Posterior cingulate gyrus (tissue), 11 donors: ENCODE data around the gene SRRM1.
"Not testable (repeated sequence)": the region's sequence is repeated elsewhere in the genome, so short reads cannot be mapped to it uniquely, and the experiment has no call there.

ENCODE experiments used
- DNase-seq, 10 donors: peaks; one replicate each; pipeline versions ENCODE4 v3.0.0 to v3.0.0-alpha.2; 2020 to 2021; ENCODE audit warnings: mixed read lengths in 3 of 10
- intact Hi-C: fragments of 100-400 bp; cut with DNase I; formaldehyde crosslinking; loops from one replicate; pipeline ENCODE4 v1.15.1; 2023

Gene SRRM1

DNA sequence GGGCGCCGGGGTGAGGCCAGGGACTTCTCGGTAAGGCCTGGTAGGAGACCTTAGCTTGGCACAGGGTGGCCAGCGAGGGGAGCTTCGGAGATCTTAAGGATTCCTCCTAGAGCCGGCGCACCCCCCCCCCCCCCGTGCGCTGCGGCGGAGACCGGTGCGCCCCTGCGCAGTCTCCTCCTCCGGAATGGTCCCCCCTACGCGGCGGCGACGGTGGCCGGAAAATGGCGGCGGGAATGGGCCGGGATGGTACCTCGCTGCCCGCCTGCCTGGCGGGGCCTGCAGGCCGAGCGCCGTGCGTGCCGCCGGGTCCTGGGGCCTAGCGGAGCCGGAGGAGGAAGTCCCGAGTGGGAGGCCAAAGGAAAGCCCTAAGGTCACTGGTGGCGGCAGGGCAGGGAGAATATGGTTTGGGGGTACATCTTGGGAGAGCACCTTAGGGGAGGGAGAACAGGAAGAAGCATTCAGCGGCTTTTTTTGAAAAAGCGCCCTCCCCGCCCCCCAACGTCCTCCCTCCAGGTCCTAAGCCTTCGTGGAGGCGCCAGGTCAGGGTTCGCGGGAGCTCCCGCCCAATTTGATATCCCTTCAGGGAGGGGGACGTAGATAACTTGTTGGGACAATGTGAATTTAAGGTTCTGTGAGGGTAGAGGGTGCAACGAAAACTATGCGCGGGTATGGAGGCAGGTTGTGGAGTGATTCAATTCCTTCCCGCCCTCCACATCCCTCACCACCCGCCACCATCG lies 429 bp downstream of the SRRM1 start:
- intact Hi-C loops, result loop anchor here (1.0 to 5.0 kb wide), 2 partner anchors 102 to 226 kb away; partner anchors contain the start of genes CLIC4 and NIPAL3

DNA sequence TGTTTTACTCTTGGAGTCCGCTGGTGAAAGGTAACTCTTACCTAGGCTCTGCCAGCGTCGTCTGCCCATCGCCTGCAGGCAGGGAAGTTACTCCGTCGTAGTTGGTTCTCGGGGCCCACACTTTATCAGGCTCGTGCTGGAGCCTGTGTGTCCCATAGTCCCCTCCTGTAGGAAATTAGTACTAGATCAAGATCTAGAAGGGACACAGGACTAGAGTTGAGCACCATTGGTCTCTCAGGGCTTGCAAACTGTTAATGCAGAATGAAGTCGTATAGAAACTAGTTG lies 940 bp downstream of the SRRM1 start:
- DNase-seq, result peak in 1 of 10 donors; percentile 43
- intact Hi-C loops, result loop anchor here (5.0 kb wide), 1 partner anchor 227 kb away; the partner anchor contains the start of gene NIPAL3

More for the DNA sequence above, 429 bp downstream of the SRRM1 start:
- peak in 2 of 10 donors; percentile 31 to 41 for DNase-seq

GRCh38 chr1:24648919-24649318 lies 5.8 kb downstream of the SRRM1 start:
- intact Hi-C loops, result no loop called here
- no peak for DNase-seq

DNA sequence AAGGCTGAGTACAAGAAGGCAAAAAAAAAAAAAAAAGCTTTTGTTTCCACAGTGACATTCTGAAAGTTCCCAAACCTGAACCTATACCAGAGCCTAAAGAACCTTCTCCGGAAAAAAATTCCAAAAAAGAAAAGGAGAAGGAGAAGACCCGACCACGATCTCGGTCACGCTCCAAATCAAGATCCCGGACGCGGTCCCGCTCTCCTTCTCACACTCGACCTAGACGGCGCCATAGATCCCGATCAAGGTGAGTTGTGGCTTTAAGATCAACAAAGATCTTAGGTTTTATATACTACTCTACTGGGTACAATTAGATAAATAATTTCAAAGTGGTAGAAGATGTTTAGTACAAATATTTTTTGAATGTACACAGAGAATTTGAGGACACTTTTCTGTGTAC lies 9.3 kb downstream of the SRRM1 start:
- DNase-seq, result peak in 1 of 10 donors; percentile 51
- intact Hi-C loops, result no loop called here

DNA sequence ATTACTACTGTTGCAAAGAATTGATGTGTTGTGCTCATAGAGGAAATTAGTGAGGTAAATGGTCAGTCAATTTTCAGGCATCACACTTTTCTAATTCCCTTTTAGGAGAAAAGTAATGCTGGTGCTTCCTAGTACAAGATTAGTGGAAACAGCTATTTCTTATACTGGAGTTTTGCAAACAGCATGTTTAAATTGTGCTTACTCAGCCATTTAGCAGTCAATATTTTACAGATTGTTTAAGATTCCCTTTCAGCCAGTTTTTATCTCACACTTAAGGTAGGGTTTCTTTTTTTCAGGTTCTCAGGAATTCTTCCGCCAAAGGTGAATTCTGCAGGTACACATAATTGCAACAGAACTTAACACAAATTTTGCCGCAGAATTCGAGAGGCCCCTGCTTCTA lies 10.9 kb downstream of the SRRM1 start:
- DNase-seq, result no peak
- intact Hi-C loops, result no loop called here

DNA sequence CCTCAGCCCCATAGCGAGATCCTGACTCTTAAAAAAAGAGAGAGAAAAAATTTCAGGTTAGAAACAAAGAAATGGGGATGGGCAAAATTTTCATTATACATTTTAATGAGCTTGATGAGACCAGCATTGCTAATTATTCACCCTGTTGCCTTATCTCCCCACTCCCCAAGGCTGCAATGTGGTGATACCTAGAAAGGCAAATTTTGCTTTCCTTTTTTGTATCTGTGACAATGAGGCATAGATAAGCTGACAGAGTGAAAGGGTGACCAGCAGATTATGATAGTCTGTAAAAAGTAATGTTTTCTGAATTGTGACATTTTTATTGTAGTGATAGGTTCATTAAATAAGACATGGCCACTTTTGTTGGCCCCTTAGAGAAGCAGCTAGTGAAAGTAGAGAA lies 12.9 kb downstream of the SRRM1 start:
- intact Hi-C loops, result no loop called here
- DNase-seq, result no peak

GRCh38 chr1:24657781-24658180 lies 14.7 kb downstream of the SRRM1 start:
- no peak for DNase-seq
- intact Hi-C loops, result no loop called here

DNA sequence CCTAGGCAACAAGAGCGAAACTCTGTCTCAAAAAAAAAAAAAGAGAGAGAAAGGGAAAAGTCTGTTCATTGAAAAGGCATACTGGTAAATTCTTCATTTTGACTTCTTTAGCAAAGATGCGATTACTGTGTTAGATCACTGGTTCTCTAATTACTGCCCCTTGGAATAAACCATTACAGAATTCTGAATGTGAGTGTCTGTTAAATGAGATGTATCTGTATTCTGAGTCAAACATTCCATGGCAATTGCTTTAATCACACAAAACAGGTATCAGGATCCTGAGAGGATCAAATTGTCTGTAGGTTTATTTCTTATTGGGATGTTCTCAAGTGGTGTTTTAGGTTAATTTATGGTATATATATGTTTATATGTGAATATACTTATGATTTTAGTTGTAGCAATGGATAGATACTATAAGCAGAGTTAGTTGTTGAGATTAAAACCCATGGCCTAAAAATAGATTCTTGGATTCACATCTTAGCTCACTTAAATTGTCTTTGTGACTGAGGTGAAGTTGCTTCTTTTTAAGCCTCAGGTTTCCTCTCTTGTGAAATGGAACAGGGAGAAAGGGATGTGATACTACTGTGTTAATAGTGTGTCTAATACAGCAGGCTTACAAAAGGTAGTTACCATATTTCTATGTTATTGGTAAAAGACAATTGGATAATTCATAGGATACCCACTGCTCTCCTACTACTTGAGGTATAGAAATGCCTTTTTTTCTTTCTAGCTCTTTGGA lies 16.2 kb downstream of the SRRM1 start:
- intact Hi-C loops, result no loop called here
- DNase-seq, result no peak

- DNase-seq, result no peak
- intact Hi-C loops, result no loop called here
These were observed 17.0 kb downstream of the SRRM1 start for GRCh38 chr1:24659993-24660665.

- intact Hi-C loops, result no loop called here
- no peak for DNase-seq
These were observed 21.5 kb downstream of the SRRM1 start for GRCh38 chr1:24664507-24665033.

GRCh38 chr1:24666794-24667193 lies 23.7 kb downstream of the SRRM1 start:
- no peak for DNase-seq
- intact Hi-C loops, result no loop called here

GRCh38 chr1:24671372-24671771 lies 28.3 kb downstream of the SRRM1 start:
- intact Hi-C loops, DNase-seq: not testable (repeated sequence)

GRCh38 chr1:24672686-24673085 lies 29.6 kb downstream of the SRRM1 start:
- intact Hi-C loops, DNase-seq: not testable (repeated sequence)

GRCh38 chr1:24673341-24673740 lies 30.2 kb downstream of the SRRM1 start:
- DNase-seq, result no peak
- intact Hi-C loops, result no loop called here

- intact Hi-C loops, DNase-seq: not testable (repeated sequence)
These were observed 35.3 kb downstream of the SRRM1 start for GRCh38 chr1:24678421-24678820.

DNA sequence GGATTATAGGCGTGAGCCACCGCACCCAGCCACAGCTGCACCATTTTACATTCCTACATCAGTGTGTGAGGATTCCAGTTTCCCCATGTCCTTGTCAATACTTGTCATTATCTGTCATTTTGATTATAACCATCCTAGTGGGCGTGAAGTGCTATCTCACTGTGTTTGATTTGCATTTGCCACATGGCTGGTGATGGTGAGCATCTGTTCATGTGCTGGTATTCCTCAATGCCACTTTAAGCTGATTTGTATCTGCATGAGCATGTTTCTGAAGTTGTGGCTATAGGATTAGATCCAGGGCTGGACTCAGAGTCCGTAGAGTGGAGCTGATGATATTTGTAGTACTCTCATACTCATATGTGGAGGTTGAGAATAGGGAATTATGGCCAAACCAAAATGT lies 36.6 kb downstream of the SRRM1 start:
- no peak for DNase-seq
- intact Hi-C loops, result no loop called here

- no peak for DNase-seq
- intact Hi-C loops, result no loop called here
These were observed 40.6 kb downstream of the SRRM1 start for GRCh38 chr1:24683713-24684162.

DNA sequence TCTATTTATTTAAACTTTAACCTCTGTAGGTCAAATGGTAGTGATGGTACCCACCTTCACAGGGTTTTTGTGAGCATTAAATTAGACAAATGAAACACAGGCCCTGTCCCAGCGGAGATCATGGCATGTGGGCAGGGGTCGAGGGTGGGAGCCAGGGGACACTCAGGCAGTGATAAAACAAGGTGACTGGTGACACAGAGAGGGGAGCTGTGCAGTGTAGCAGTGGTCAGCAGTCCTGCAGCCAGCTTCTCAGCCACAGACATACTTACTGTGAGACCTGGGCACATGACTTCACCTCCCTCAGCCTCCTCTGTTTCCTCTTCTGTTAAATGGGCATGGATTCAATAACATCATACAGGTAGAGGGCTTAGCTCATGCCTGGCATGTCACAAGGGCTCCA lies 44.9 kb downstream of the SRRM1 start:
- DNase-seq, result peak in 1 of 10 donors; percentile 32
- intact Hi-C loops, result loop anchor here (1.0 to 2.0 kb wide), 2 partner anchors 57 to 143 kb away; partner anchors contain the start of gene CLIC4

- peak; percentile 39 to 96 (median 78) for DNase-seq
- intact Hi-C loops, result loop anchor here (1.0 to 2.0 kb wide), 2 partner anchors 57 to 142 kb away; partner anchors contain the start of gene CLIC4
These were observed 45.6 kb downstream of the SRRM1 start for GRCh38 chr1:24688621-24689195.

DNA sequence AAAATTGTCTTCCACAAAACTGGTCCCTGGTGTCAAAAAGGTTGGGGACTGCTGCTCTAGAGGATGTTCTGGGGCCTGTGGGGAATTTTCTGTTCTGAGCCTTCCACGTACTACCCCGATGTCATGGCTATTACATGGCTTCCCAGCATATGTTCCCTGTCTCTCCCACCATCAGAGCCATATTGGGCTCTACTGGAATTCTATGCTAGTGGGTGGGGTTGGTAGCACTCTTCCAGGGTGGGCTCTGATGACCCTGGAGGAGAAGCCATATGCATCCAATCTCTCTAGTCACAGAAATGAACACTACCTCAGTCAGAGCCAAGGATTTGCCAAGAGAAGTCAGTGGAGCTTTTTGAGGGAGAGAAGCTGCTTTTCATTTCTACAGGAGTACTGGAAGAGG lies 47.9 kb downstream of the SRRM1 start:
- intact Hi-C loops, result no loop called here

More for the DNA sequence above, 47.9 kb downstream of the SRRM1 start:
- DNase-seq, result peak in 1 of 10 donors; percentile 8
